SK-N-MC (cell line): ENCODE measurements around the gene FOXP1.

Experiments used
- EZH2 ChIP-seq: fragments of 200-600 bp; sonication (generic); IDR thresholded peaks from one replicate; pipeline ENCODE4 v1.6.1; 2017; ENCODE audit warnings: antibody characterized with exemption
- FOXP2 ChIP-seq: optimal IDR thresholded peaks from 2 replicates; pipeline ENCODE3; 2011; ENCODE audit warnings: mild to moderate bottlenecking, moderate library complexity; ENCODE audit not compliant: insufficient read depth; ENCODE audit errors: extremely low read length, control extremely low read depth
- POLR2AphosphoS5 ChIP-seq: IDR thresholded peaks from 2 replicates; pipeline ENCODE4 v1.6.1; 2012; ENCODE audit warnings: mild to moderate bottlenecking, low read depth, low read length, borderline replicate concordance

- no peak for TF ChIP-seq EZH2
- TF ChIP-seq POLR2AphosphoS5, result no peak
- no peak for TF ChIP-seq FOXP2
These were observed 138.7 kb downstream of the FOXP1 start for GRCh38 chr3:71444861-71445259.
